H1 (cell line): ENCODE data around the gene CELF4. TPM values are rescaled to one million over a fixed set of nuclear protein-coding genes. Genes with fewer than 3 reads are reported as not detected.

Experiments
- CHD7 ChIP-seq: fragments of 300-600 bp; sonication (generic); IDR thresholded peaks from 2 replicates; pipeline ENCODE4 v1.7.1; 2012; ENCODE audit warnings: low read length, moderate library complexity, mild to moderate bottlenecking, inconsistent platforms; ENCODE audit not compliant: insufficient replicate concordance
- polyA plus RNA-seq, 7 experiments: library from polyadenylated mRNA; depleted of rRNA in 3 of 7; stranded (reverse) in 5 of 7; unstranded in 2 of 7; fragments of >200 nt in 5 of 7; fragments of 200-250 nt in 2 of 7; gene quantifications; 1 replicate in 5 of 7; 2 replicates in 1 of 7; 4 replicates in 1 of 7; pipeline versions ENCODE4 v1.2.1 to v1.2.3, GENCODE V29; 2011 to 2013; ENCODE audit warnings: missing spikeins in 2 of 7, mixed read lengths in 2 of 7
- total RNA-seq: library from RNA; stranded (reverse); fragmentation: NEBNext Ultra II Directional; extraction: Animal tissue kit (Norgen Biotek cat#: 25700); gene quantifications from 2 replicates; pipeline ENCODE4 v1.2.1, GENCODE V29; 2021

Gene CELF4
- total and polyA plus RNA-seq, 2 of the 8 experiments (the other 6 are each of a cell fraction or from before 2014, with no cell fraction given): 1.6 to 3.4 TPM

GRCh38 chr18:37467002-37467662 lies 98.5 kb downstream of the CELF4 start (continued):
- peak; percentile 93 for TF ChIP-seq CHD7
